Stimulated activated CD8-positive, alpha-beta memory T cell treated with anti-CD3 and anti-CD28 coated beads, Interleukin-2, amount 100 ng/mL, for 1 hour (primary cell): ENCODE measurements around the gene FUOM.

Source experiments
- DNase-seq, 2 donors: peaks; one replicate each; pipeline ENCODE4 v3.0.0-alpha.2; 2020; ENCODE audit warnings: low read depth in 2 of 2

Gene FUOM

DNA sequence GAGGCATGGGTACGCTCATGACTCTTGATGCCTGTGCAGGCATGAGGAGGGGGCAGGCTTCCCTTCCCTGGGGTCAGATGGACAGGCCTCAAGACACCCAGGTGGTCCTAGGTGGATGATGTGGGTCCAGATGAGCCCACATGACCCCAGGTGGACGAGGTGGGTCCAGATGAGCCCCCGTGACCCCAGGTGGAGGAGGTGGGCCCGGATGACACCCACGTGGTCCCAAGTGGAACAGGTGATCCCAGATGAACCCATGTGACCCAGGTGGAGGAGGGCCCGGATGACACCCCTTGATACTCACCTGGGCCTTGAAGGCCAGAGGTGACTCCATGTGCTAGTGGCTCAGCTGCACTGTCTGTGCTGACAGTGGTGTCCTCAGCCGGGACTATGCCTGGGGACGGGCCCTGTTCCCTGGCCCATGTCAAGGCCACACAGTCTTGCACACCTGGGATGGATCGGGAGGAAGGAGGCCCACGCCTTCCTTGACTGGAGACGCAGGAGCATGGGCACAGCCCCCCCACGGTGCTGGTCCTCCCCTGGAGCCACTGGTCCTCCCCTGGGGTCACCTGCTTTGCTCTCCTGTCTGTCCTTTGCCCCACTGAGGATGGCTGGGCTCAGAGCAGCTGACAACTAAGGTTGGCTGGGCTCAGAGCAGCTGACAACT, 7.4 kb downstream of the FUOM start:
- DNase-seq, result no peak

DNA sequence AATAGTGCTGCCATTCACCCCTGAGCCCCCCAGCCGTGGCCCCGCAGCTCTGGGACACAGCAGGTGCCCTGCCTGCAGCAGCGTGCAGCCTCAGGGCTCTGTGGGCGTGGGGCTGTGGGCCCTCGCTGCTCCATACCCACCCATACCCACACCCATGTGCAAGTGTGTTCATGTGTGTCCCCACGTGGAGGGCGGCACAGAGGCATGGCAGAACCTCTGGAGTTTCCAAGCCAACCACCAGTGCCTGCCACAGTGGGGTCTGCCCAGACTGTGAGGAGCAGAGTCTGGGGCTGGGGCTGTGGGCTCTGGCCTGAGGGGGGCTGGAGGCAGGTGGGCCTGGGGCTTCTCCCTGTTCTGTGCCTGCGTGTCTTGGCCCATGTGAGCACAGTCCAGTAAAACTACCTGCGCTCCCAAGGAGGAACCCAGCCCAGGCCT, 8.2 kb downstream of the FUOM start:
- DNase-seq, result no peak

DNA sequence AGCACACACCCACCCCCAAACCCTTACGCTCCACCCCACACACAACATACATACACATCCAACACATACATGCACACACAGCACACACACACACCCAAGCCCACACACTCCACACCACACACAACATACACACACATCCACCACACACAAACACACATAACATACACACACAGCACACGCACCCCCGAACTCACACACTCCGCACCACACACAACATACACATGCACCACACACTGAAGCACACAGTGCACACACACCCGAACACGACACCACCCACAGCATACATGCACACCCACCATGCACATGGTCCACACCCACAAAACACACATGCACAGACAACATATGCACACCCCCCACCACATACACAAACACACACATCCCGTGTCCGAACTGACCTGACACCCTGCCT, 8.7 kb downstream of the FUOM start:
- DNase-seq, result no peak

- DNase-seq, result no peak
Observed at GRCh38 chr10:133347710-133348517, 9.9 kb downstream of the FUOM start.

DNA sequence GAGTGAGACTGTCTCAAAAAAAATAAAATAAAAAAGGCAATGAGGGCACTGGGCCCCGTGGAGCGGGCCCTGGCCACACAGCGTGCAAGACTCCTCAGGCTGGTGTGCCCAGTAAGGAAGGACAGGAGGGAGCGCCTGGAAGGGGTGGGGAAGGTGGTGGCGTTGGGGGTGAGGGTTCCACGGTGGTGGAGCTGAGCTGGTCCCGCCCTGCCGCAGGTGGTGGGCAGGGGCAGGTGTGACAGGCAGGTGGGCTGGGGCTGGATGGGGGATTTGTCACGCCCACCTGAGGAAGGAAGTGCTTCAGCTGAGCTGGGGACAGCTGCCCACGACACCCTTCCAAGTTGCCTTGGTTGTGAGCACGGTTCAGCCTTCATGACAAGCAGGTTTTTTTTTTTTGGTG, 11.4 kb downstream of the FUOM start:
- DNase-seq, result no peak

DNA sequence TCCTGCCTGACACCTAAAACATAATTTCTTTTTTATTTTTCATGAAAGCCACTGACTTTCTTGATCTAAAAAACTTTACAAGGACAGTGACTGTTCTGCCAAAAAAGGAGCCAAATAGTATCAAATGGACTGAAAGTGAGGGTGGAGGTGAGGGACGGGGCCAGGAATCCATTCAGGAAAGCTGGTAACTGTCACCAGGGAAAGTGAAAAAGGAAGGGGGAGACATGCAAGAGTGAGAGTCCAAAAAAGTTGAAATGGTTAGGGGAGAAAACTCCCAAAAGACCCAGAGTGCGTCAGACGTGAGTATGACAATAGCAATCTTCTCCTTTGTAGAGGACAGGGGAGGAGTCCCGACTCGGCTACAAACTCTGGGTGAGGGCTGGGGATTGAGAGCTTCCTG, 13.6 kb downstream of the FUOM start:
- DNase-seq, result no peak

GRCh38 chr10:133343558-133343957, 14.3 kb downstream of the FUOM start:
- DNase-seq, result no peak

GRCh38 chr10:133342942-133343341, 14.9 kb downstream of the FUOM start:
- no peak for DNase-seq

GRCh38 chr10:133341983-133342382, 15.8 kb downstream of the FUOM start:
- DNase-seq, result no peak

DNA sequence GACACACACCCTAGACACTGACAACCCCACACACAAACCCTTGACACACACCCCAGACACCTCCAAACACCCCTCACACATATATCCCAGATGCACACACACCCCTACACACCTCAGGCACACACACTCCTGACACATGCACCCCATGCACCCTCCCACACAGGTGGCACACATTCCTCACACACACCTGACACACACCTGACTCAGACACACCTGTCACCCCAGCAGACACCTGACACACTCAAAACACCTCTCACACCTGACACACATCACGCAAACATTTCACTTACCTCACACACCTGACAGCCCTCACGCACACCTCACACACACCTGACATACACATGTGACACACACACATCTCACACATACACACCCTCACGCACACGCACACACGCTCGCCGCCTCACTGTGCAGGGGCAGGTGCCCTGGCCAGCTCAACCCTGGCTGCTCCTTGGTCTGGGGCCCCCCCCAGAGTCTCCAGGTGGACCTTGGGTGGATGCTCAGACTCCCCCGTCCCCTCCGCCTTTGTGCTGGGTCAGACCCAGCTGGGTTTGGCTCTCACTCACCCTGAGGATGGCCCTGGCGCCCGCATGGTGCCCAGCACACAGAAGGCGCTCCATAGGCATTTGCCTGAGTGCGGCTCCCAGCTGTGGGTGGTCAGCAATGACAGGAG, 18.0 kb downstream of the FUOM start:
- DNase-seq, result no peak

- DNase-seq, result no peak
Observed at GRCh38 chr10:133338080-133339071, 19.4 kb downstream of the FUOM start.

- no peak for DNase-seq
Observed at GRCh38 chr10:133337370-133337725, 20.5 kb downstream of the FUOM start.

DNA sequence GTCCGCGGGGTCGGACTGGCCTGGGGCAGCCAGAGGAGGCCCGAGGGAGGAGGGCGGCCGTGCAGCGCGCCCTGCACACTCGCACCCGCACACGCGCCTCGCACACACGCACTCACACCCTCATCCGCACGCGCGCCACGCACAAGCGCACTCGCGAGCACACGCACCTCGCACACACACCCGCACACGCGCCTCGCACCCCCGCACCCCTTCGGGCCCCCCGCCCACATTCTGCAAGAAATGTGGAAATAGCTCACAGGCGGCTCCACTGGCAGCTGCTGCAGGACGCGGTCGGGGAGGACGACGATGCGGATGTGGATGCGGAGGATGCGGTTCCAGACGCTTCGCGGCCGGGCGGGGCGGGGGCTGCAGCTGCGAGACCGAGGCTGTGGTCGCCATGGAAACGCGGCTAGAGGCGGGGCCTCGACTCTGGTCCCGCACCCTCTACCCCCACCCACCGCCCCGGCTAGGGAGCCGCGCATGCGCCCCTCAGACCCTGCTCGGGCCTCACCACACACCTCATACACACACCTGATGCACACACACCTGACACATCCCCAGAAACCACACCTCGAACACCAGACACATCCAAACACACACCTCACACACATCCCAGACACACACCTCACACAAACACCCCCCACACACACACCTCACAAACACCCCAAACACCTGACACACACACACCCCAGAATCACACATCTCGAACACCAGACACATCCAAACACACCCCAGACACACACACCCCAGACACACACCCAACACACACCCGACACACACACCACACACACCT, 21.0 kb downstream of the FUOM start, which contains the start of gene CALY:
CALY (minus strand) TSS at position 320 of the 793 bp plus-strand sequence. CDS start 7,907 bp downstream, outside the sequence.
- peak; percentile 55 to 66 for DNase-seq

DNA sequence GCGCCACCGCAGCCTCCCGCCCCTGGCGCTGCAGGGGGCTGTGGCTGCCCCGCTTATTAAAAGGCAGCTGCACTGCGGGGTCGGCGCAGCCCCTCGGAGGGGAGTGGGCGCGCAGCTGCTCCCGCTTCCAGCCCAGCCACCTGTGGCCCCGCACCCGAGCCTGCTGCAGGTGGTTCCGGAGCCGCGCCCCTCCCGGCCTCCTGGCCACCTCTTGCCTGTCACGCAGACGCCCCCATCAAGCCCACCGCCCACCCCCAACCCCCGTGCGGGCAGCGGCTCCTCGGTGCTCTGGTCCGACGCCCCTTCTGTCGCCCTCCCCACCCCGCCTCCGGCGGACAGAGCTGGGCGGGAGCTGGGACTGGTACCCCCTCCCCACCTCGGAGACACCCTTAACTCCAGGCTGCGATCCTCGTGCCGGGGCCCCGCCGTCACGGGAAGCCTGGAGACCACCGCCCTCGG, 21.7 kb downstream of the FUOM start:
- no peak for DNase-seq

- peak; percentile 66 to 72 for DNase-seq
Observed at GRCh38 chr10:133335246-133336117, 22.3 kb downstream of the FUOM start.

GRCh38 chr10:133334503-133335245, 23.1 kb downstream of the FUOM start:
- DNase-seq, result peak in 1 of 2 donors; percentile 21

DNA sequence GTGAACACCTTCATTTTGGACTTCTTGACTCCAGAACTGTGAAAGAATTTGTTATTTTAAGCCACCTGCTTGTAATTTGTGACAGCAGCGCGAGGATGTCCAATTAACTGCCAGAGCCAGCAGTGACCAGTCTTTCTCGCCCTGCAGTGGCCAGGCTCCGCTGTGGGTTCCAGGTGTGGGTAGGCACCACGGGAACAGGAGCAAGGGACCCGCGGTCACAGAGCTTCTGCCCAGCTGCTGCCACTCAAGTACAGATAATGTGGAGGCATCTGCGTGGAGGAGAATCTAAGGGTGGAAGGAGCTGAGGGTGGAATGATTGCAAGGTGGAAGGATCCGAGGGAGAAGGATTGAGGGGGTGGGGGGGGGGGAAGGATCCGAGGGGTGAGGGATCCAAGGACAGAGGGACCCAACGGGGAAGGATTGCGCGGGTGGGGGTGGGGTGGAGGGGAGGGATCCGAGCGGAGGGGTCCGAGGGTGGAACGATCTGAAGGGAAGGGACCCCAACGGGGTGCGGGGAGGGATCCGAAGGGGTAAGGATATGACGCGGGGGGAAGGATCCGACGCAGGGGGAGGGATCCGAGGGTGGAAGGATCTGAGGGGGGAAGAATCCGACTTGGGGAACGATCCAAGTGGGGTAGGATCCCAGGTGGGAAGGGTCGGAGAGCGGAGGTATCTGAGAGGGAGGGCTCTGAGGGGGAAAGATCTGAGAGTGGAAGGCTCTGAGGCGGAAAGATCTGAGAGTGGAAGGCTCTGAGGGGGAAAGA, 24.7 kb downstream of the FUOM start:
- DNase-seq, result no peak
